OCI-LY7 (cell line): ENCODE results near the gene LRRC74A.

Source experiments
- CTCF ChIP-seq: fragments of 200-600 bp; sonication (generic); conservative IDR thresholded peaks from 2 replicates; pipeline ENCODE4 v1.5.1; 2014; ENCODE audit warnings: mild to moderate bottlenecking, antibody characterized with exemption, low read length, moderate library complexity, mixed read lengths
- EZH2phosphoT487 ChIP-seq: fragments of 200-600 bp; sonication (generic); IDR thresholded peaks from 2 replicates; pipeline ENCODE4 v1.6.1; 2018; ENCODE audit warnings: low read depth, borderline replicate concordance, mild to moderate bottlenecking, mixed run types, antibody characterized with exemption, low read length, moderate library complexity, mixed read lengths

GRCh38 chr14:76781648-76782051, 44.6 kb upstream of the LRRC74A start:
- TF ChIP-seq CTCF (no peak), EZH2phosphoT487 (no peak)
